Fibroblast of skin of back (primary cell): ENCODE results near the gene TST.
"Not testable (repeated sequence)": the region's sequence is repeated elsewhere in the genome, so short reads cannot be mapped to it uniquely, and the experiment has no call there.

Experiments
- DNase-seq: peaks from one replicate; pipeline ENCODE4 v3.0.0-alpha.2; 2013

Gene TST

GRCh38 chr22:37014415-37014806 is 4.8 kb downstream of the TST start:
- no peak for DNase-seq

GRCh38 chr22:37012956-37013355 is 6.3 kb downstream of the TST start:
- no peak for DNase-seq

- no peak for DNase-seq
These were observed 6.9 kb downstream of the TST start for GRCh38 chr22:37012262-37012904.

- no peak for DNase-seq
These were observed 7.8 kb downstream of the TST start for GRCh38 chr22:37011472-37011871.

- no peak for DNase-seq
These were observed 8.3 kb downstream of the TST start for GRCh38 chr22:37010976-37011375.

GRCh38 chr22:37010174-37010573 is 9.1 kb downstream of the TST start:
- DNase-seq, result no peak

GRCh38 chr22:37009490-37009889 is 9.8 kb downstream of the TST start:
- DNase-seq, result no peak

GRCh38 chr22:37008365-37008764 is 10.9 kb downstream of the TST start:
- DNase-seq, result no peak

- no peak for DNase-seq
These were observed 11.6 kb downstream of the TST start for GRCh38 chr22:37007651-37008050.

GRCh38 chr22:37002633-37003032 is 16.6 kb downstream of the TST start:
- no peak for DNase-seq

GRCh38 chr22:37001826-37002225 is 17.4 kb downstream of the TST start:
- no peak for DNase-seq

GRCh38 chr22:37000676-37001534 is 18.3 kb downstream of the TST start:
- no peak for DNase-seq

- DNase-seq, result no peak
These were observed 19.8 kb downstream of the TST start for GRCh38 chr22:36999463-36999862.

GRCh38 chr22:36998620-36999351 is 20.5 kb downstream of the TST start:
- peak; percentile 7 for DNase-seq

- no peak for DNase-seq
These were observed 21.5 kb downstream of the TST start for GRCh38 chr22:36997746-36998145.

GRCh38 chr22:36991206-36991605 is 28.0 kb downstream of the TST start:
- DNase-seq, result peak; percentile 9

- no peak for DNase-seq
These were observed 28.8 kb downstream of the TST start for GRCh38 chr22:36990457-36990856.

- DNase-seq, result not testable (repeated sequence)
These were observed 30.2 kb downstream of the TST start for GRCh38 chr22:36989012-36989411.

- no peak for DNase-seq
These were observed 31.0 kb downstream of the TST start for GRCh38 chr22:36988075-36988832.

GRCh38 chr22:36986242-36986821 is 32.9 kb downstream of the TST start:
- DNase-seq, result no peak

- DNase-seq, result no peak
These were observed 33.9 kb downstream of the TST start for GRCh38 chr22:36985211-36985889.

- DNase-seq, result no peak
These were observed 37.1 kb downstream of the TST start for GRCh38 chr22:36982136-36982535.
